ENCODE data around the gene RFC4.

RFC4 gene

DNA sequence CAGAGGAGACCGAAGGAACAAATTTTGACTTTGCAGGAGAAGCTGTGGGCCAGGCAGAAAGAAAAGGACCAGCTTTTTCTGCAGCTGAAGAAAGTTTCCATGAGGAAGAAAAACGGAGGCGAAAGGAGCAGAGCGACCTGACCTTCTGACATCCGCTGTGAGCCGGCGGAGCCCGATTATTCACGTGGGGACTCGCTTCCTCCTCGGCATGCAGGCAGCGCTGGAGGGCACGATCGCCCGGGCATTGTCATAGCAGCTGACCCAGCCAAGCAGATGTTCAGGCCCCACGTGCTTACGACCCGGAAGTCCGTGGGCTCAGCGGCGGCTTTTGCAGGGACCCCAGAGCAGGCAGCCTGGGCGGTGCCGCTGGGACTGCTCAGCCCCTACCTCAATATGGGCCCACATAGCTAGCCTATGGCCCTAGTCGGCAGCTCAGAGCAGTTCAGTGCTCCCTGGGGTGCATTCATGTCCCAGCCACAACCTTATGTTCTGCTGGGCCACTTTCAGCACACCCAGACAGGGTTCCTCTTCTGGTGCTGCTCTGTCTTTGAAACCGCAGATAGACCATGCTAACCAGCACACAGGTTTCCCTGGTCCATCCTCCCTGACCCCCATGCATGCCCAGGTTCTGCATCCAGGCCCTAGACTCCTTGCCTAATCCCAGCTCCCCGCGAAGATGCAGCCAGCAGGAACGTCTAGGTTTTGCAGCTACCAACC lies 33.4 kb downstream of the RFC4 start:
- TF ChIP-seq, protein P1, sequence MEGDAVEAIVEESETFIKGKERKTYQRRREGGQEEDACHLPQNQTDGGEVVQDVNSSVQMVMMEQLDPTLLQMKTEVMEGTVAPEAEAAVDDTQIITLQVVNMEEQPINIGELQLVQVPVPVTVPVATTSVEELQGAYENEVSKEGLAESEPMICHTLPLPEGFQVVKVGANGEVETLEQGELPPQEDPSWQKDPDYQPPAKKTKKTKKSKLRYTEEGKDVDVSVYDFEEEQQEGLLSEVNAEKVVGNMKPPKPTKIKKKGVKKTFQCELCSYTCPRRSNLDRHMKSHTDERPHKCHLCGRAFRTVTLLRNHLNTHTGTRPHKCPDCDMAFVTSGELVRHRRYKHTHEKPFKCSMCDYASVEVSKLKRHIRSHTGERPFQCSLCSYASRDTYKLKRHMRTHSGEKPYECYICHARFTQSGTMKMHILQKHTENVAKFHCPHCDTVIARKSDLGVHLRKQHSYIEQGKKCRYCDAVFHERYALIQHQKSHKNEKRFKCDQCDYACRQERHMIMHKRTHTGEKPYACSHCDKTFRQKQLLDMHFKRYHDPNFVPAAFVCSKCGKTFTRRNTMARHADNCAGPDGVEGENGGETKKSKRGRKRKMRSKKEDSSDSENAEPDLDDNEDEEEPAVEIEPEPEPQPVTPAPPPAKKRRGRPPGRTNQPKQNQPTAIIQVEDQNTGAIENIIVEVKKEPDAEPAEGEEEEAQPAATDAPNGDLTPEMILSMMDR (IDR thresholded peaks at IDR 0.05; ENCODE audit: borderline replicate concordance, insufficient read depth, low read depth, low read length) = no peak
- H3K4me3 ChIP-seq (ENCODE audit: low read depth, low read length) = peak overlapping the region; percentile 66

DNA sequence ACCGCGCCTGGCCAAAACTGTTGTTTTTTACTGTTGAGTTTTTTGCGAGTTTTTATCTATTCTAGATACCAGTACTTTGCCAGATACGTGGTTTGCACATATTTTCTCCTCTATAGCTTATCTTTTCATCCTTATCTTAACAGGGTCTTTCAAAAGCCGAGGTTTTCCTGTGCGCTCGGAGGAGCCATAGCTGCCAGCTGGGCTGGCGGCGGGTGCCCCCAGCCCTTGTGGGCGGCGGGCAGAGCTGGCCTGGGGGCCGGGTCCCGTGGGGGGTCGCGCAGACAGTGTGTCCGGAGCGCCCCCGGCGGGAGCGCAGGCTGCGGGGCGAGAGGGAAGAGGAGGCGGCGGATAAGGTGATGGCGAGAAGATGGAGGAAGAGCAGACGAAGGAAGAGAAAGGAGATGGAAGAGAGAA lies 34.0 kb downstream of the RFC4 start:
- H3K4me3 ChIP-seq (ENCODE audit: low read depth, low read length) = peak overlapping the region; percentile 66
- TF ChIP-seq, protein P1 (IDR thresholded peaks at IDR 0.05; ENCODE audit: borderline replicate concordance, insufficient read depth, low read depth, low read length) = no peak

DNA sequence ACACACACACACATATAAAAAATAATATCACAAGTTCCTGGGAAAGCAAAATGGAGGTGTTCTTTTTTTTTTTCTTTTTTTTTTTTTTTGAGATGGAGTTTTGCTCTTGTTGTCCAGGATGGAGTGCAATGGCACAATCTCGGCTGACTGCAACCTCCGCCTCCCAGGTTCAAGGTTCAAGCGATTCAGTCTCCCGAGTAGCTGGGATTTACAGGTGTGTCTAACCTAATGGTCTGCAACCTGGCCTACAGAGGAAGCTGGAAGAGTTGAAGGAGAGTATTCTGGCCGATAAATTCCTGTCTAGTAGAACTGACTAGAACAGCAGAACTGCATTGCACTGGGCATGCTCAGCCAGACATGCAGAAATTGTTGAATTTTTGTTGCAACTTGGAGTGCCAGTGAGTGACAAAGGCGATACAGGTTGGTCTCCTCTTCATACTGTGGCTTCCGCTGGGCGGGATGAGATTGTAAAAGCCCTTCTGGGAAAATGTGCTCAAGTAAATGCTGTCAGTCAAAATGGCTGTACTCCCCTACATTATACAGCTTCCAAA lies 45.3 kb downstream of the RFC4 start:
- TF ChIP-seq, protein P1 (IDR thresholded peaks at IDR 0.05; ENCODE audit: borderline replicate concordance, insufficient read depth, low read depth, low read length) = no peak
- H3K4me3 ChIP-seq (ENCODE audit: low read depth, low read length) = no peak overlapping the region

DNA sequence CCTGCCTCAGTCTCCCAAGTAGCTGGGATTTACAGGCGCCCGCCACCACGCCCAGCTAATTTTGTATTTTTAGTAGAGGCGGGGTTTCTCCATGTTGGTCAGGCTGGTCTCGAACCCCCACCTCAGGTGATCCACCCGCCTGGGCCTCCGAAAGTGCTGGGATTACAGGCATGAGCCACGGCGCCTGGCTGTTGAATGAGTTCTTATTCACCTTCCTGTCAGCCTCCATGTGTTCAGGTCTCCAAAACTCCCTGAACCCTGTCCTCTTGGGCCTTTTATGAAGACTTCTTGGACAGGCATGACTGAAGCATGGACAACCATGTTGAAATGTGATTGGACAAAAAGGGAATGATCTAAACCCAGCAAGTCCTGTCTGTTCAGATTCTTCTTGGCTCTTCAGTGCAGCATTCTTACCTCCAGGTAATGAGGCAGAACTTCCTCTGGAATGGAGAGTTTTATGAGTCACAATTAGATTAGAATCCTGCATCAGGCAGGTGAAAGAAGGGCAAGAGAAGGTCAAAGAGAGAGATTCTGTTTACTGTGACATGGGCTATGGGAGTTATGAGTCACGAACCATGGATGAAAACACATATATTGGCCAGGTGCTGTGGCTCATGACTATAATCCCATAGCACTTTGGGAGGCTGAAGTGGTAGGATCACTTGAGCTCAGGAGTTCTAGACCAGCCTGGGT lies 46.0 kb downstream of the RFC4 start:
- no peak overlapping the region for H3K4me3 ChIP-seq (ENCODE audit: low read depth, low read length)
- TF ChIP-seq, protein P1 (IDR thresholded peaks at IDR 0.05; ENCODE audit: borderline replicate concordance, insufficient read depth, low read depth, low read length) = no peak

DNA sequence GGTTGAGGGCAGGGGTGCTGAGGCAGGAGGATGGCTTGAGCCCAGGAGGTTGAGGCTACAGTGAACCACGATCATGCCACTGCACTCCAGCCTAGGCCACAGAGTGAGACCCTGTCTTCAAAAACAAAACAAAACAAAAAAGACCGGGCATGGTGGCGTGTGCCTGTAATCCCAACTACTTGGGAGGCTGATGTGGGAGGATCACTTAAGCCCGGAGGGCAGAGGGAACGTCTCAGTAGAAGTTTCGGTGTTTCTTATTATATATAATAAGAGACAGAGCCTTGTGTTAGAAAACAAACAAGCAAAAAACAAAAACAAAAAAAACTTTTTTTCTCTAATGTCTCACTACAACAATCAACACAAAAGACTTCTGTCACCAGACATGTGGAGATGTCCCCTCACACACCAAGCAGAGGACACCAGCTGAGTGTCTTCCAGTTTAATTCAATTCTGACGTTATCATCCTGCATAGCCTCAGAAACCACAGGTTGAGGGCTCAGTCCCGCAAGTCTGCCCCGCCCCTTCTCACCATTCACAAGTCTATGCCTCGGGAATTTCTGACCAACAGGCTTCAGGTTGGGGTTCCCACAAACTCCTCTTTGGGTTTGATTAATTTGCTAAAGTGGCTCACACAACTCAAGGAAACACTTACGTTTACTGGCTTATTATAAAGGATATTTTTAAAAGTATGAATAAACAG lies 46.9 kb downstream of the RFC4 start:
- TF ChIP-seq, protein P1 (IDR thresholded peaks at IDR 0.05; ENCODE audit: borderline replicate concordance, insufficient read depth, low read depth, low read length) = no peak
- no peak overlapping the region for H3K4me3 ChIP-seq (ENCODE audit: low read depth, low read length)

DNA sequence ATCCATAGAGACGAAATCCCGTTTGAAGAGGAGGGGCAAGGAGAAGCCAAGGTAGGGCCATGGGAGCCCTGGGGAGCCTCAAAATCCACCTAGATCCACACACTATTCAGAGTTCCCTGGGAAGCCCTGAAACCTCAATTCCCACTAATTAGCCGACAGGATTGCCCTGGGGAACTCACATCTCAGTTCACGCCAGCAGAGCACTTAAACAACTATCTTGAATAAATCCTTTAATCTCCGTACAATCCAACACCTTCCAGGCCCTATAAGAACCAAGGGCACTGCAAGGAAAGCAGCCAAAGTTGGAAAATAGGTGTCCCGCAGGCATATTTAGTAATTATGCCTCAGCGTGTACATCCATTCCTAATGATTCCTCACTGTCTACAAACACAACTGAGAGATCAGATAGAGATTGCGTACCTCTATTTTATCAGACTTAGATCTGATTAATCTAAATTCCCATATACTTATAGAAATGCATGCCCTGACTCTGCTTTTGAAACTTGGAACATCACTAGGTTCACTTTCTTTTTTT lies 48.5 kb downstream of the RFC4 start:
- H3K4me3 ChIP-seq (ENCODE audit: low read depth, low read length) = no peak overlapping the region
- TF ChIP-seq, protein P1 (IDR thresholded peaks at IDR 0.05; ENCODE audit: borderline replicate concordance, insufficient read depth, low read depth, low read length) = no peak
